ENCODE data around the gene XIST.
"Not testable (repeated sequence)": the region's sequence is repeated elsewhere in the genome, so short reads cannot be mapped to it uniquely, and the experiment has no call there.

XIST gene

DNA sequence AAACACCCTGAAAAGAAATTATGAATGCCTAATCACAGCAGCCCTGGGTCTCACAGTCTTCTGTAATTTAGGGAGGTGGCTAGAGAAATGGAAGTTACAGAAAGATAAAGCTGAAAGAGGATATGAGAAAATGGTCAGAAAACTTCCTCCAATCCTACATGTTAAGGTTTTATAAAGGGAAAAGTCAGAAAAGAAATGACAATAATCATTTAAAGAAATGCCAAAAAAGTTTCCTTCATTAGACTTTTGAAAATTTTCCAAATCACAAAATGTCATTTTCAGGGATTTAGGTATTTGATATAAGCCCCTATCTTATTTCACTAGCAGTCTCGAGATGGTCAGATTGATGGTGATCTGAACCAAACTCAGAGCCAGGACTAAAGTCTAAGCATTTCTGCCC is 13.4 kb downstream of the XIST start:
- DNase-seq, result no peak

DNA sequence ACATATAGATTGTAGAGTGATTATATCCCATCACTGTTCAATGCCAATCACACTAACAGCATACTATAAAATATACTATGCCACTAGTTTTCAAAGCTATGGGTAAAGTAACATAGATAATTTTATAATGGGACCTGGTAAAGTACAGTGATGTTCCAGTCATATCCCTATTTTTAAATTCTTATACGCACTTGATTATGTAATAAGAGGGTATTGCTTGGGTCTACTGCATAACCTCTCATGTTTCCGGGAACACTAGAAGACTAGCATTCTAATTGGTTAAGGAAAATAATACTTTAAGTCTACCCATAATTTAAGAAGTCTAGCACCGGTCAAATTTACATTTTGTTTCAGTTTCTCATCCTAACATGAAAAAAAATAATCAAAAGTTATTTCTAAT is 14.4 kb downstream of the XIST start:
- DNase-seq, result no peak

DNA sequence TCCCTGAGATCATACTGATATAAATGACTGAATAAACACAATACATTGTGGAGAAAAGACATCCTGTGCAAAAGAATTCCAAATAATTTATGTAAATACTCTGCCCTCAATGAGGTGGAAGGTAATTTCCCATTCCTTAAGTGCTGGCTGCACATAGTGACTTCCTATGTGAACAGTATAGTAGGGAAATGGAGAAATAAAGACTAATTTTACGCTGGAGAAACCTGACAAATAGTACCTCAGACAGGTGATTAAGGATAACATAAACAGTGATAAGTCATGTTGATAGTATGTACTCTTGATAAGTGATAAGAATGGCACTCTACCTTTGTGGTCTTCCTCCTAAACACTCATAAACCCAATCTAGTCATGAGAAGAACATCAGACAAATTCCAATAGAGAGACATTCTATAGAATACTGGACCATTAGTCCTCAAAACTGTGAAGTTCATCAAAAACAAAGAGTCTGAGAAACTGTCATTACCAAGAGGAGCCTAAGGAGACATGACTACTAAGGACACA is 15.5 kb downstream of the XIST start:
- no peak for DNase-seq

DNA sequence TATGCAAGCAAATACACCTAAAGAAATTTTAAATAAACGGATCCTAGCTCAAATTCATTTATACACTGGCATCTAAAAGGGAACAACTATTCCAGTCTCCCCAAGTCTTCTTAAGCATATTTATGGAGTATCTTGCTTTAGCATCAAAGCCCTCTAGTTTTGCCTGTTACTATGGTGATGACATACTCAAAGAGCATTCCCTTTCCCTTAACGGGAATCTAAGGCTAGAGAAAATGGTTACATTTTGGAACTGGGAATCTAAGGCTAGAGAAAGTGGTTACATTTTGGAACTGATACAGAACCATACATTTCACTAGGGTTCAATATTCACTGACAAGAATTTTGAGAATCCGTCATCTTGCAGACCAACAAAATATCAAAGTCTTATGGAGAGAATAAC is 18.3 kb downstream of the XIST start:
- no peak for DNase-seq

DNA sequence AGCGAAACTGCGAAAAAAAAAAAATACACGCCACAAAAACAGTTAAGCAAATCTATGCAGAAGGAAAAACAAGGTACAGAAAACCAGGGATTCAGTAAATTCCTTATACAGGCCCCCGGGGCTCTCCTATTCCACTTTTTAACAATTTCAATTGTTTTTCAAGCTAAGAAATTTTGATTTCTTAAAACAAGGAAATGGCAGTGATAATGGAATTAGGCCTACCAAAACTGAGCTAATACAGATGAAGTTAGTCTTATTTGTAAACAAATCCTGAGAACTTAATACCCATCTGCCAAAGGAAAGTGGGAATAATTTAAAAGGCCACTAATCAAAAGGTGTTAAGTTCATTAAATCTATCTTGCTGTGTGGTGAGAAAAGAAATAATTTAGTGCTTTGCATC is 20.2 kb downstream of the XIST start:
- no peak for DNase-seq

DNA sequence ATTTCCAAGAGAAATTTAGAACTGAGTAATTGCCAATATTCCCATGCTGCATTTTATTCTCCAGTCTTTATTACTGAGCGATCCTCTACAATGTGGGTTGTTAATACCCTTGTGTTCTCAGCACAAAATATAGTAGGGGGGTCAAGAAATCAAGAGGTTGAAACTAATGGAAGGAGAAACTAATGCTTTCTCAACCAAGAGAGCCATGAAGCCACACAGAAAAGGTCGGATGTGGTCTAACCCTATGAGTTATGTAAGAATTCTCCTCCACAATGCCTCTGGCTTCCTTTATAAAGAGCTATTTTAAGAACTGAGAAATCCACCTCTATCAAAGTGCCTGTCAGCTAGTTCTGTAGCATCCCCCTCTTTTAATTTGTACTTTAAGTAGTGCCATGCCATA is 21.0 kb downstream of the XIST start:
- DNase-seq, result no peak

DNA sequence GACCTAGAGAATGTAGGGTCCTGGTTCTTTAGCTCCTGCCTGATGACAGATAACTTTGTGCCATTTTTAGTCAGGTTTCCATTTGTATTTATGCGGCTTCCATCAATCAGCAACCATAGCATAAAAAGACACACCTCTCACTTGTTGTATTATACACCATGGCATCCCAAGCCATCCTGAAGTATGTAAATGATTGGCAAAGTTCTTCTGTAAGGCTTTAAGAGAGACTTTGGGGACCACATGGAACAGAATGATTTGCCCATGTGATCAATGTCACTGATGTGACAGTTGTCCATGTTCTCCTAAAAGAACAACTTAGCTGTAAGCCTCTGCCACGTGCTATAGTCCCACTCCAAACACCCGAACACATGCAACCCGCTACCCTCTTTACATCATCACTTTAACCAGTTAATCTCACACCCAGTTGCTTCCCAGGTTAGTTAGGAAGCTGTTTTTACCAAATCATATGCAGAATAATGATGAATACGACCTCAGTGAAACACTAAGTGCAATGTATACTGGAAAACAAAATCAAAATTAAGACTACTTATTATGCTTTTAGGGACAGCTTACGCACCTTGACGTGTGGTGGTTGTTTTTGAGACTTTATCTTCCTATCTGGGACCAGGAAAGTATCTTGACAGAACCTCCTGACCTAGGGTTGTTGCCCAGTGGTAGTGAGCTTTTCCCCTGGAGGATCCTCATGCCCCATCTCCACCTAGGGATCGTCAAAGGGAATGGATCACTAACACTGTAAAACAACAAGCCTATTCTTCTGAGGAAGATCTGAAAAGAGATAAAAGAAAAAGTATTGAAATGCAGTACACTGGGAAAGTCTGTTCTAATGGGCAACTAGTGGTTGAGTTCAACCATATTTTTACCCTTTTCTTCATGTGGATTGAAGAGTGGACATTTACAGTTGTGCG is 21.8 kb downstream of the XIST start:
- DNase-seq, result no peak

DNA sequence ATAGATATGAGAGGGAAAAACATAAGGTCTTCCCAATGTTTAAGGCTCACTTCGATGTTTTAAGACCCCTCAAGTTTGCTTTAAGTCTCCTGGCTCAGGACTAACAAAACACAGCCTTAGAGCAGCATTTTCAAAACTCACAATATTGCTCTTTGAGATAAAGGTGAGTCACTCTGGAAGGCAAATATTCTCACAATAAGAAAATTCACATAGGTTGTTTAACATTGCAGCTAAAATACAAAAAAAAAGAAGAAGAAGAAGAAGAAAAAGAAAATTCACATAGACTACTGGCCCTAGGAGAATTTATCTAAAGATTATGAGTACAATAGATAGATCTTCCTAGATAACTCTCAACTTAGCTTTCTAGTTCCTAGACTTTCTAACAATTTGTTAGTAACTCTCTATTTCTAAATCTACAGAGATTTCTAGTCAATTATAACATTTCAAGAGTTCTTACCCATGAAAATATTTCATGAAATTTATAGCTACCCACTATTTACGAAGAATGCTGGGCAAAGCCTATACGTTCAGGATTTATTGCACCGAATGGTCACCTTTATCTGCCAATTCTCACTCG is 22.5 kb downstream of the XIST start:
- no peak for DNase-seq

DNA sequence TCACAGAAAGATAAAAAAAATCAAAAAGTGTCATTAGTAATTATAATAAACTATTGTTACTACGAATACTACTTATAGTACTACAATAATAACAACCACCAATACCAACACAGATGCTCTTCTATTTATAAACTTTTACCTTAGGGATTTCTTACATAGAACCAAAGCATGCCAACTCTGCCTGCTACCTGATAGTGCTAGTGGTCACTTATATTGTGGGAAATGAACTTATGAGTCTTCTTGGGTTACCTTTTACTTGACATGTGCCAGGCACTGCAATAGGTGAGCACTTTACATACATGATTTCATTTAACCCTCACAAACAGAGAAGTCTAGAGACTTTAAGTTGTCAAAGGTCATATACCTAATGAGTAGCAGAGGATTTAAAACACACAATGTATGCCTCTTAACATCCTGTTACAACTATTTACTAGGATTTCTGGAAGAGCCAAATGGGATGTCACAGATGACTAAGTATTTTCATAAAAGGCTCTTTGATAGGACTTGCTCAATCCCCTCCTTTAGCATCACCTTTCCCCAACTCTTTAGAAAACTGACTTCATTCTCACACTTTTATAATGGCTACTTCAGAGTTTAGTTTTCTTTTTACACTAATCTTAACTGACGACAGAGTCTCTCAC is 24.3 kb downstream of the XIST start:
- no peak for DNase-seq

DNA sequence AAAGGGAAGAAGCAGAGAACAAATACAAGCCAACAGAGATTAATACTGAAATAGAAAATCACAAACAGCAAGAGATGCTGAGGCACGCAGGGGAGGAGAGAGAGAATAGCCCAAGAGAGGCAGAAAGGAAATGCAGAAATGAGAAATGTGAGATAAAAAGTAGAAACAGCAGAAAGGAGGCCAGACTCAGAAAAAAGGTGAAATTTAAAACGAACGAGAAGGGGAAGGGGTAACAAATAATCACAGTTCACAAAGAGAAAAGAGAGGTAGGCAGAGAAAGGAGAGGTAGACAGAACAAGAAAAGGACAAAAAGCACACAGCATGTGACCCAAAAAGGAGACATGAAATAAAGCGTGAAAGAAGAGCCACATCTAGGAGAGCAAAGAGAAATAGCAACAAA is 25.1 kb downstream of the XIST start:
- DNase-seq, result no peak

DNA sequence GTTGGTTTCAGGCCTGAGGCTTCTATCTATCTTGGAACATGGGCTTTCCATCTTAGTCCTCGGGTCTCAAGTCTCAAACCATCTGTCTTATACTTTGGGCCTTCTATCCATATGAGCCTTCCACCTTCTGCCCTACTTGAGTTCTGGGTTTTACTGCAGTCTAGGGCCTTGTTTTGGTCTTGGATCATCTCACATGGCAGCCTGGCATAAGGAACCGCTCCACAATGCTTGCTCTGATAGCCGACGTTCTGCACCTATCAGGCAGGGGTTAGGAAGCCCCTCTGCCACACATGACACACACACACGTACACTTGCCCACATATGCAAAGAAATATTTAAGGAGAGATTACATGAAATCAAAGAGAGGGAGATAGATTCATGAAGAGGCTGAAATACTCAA is 25.5 kb downstream of the XIST start:
- DNase-seq, result no peak

DNA sequence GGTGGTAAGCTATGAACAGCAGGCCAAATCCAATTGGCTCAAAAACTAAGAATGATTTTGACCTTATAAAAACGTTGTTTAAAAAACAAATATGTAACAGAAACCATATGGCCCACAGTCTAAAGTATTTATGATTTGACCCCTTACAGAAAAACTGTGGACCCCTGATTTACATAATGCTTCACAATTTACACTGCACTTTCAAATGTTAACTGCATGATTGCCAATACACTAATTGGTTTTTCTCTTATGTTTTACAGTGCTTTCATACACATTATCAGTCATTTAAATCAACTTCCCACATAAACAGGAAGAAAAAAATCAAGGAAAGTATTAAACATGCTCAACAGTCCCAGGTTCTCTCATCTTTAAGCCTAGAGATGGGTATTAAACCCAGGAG is 26.9 kb downstream of the XIST start:
- no peak for DNase-seq

DNA sequence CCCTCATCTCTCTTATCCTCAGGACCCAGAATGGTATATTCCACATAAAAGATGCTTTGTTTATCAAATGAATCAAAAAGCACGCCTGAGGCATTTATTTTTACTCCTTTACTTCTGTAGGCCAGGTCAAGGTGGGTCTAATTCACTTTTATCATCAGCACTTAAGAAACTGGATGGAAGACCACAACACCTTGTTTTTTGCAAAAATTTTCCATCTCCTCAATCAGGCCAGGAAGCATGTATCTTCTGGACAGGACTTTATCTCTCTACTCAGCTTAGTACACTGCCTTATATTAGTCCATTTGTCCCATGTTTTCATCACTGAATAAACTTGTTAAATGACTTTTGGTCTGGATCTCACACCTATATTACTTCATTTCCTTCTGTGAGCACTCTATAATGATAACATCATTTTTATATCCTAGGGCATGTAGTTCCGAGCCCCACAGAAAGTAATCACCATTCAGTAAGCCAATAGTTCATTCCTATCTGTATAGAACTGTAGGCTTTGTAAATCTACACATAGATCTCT is 29.0 kb downstream of the XIST start:
- no peak for DNase-seq

DNA sequence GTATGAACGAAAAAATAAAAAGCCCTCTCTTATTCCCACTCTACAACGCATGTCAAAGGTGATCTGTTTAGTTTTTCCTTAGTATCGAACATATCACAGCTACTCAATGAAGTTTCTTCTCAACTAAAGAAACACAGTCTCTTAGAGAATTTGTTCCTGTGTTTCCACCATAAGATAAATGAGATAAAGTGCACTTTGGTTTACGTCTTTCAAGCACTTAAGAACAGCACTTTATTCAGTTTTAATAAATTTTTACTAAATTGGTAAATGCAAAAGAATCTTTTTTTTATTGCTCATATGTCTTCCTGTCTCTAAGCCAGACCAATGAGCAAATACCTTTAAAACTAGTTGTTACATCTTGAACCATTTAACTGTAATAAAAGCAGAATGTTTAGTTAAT is 29.7 kb downstream of the XIST start:
- DNase-seq, result no peak

DNA sequence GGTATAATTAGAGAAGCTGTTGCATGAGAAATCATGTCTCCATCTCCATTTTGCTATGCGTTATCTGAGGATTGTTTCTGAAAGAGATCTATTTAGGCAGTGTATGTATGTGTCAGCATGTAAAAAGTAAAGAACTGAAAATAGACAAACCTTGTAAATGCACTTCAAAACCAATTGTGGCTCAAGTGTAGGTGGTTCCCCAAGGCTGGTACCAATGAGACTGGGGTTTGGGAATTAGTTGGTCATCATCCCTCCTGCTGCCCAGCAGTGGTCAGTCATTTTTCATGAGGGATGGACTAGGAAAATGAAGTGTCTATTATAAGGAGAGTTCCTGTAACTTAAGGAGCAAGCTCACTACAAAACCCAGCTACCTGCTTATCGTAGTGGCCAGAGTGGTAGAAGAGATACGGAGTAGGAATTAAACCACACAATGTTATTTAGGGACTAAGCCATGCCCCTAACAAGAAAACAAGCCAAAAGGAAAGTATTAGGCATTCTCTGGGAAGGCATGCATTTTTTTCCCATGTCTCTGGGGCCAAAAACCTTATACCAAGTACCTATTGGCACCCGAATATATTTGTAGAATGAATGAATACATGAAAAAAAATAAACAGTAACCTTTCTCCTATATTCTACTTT is 30.5 kb downstream of the XIST start:
- DNase-seq, result no peak

DNA sequence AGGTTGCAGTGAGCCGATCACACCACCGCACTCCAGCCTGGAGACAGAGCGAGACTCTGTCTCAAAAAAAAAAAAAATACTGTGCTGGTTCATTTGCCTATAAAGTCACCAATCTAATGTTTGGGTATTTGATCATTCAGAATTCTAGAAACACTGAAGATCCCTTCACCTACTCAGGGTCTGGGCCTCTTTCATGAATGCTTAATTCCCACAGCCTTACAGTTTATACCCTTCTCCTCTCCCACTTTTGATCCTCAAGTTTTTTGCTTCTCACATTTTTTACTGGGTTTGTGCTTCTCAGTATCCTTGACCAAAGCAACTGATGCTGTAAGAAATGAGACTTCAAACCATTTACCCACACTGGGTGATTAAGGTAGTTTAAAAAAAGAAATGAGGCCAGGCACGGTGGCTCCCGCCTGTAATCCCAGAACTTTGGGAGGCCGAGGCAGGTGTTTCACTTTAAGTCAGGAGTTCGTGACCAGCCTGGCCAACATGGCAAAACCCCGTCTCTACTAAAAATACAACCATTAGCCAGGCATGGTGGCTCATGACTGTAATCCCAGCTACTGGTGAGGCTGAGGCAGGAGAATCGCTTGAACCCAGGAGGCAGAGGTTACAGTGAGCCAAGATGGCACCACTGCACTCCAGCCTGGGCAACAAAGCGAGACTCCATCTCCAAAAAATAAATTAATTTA is 32.5 kb downstream of the XIST start:
- not testable (repeated sequence) for DNase-seq

DNA sequence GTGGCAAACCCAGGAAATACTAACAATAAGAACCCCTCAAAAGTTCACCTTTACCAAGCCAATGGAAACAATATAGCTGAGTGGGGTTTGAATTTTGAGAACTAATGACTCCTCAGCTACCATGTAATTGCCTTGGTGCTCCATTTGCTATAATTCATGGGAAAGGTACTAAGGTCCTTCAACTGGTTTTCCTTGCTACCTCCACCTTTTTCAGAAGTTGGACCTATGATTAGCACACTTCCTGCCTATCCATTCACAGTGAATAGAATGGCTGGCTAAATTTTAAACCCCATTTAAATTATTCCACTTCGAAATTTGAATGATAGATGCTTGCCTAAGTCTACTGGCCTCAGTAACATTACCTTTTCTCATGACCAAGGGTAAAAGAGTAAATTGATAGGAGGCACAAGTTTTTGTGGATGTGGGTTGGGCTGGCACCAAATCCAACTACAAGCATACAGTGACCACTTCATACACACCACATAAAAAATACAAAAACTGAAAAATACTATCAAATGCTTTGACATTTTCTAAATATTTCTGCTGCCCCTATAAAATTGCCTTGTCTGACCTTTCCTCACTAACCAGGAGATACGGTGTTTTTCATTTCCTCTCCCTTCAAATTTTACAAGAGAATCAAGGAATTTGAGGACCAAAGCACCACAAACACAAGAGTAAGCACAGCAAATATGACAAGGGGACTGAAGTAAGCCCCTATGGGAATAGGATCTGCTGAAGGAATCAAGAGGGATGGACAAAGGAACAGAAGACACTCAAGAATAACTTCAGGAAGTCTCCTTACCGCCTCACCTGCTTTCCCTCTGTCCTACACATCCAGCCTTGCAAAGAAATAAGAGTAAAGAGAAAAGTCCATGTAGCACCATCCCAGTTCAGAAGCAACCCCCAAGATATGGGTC is 34.1 kb downstream of the XIST start:
- no peak for DNase-seq

DNA sequence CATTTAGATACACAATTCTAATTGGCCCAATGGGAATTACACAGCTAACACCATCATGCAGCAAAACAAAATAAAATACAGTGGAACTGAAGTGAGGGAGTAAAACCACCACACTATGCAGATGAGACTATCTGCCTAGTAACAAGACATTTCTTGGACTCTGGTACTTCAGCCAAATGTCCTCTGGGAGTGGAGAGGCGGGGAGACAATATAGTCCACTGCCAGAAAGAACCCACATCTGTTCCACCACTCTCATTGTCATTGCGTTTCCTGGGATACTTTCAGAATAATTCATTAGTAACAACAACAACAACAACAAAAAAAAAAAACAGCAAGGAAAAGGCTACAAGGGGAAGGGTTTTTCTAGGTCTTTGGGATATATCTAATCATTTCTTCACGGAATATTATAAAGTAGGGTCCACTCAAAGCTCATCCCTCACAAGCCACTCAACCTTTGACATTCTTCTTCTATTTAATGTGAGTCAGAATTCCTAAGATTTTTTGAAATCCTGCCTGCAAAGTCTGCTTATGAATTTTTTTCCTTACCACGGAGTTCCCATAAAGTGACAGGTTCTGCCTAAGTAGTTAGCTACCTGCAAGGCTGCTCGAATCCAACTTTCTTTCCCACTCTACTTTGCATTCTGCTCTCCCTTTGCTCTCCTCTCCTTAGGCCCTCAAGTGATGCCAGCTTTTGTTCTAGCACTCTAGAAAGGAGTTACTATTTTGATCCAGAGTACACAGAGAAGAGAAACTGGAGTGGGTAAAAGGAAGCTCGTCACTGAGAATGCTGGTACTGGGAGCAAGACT is 34.9 kb downstream of the XIST start:
- DNase-seq, result no peak

DNA sequence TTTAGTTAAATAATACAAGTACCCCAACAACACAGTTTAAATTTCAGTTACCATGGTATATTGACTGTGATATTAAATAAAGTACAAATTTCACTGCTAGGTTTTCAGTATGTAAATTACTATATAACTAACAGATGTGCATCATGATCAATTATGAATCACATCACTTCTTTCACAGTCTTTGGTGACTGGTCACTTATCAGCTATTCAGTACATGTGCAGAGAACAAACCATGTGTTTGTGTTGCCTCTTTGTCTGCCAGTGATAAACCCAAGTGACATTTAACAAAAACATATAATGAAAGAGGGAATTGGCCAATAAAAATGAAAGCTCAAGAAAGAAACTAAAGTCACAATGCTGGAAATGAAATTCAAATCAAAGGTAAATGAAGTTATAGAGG is 40.3 kb downstream of the XIST start:
- no peak for DNase-seq

DNA sequence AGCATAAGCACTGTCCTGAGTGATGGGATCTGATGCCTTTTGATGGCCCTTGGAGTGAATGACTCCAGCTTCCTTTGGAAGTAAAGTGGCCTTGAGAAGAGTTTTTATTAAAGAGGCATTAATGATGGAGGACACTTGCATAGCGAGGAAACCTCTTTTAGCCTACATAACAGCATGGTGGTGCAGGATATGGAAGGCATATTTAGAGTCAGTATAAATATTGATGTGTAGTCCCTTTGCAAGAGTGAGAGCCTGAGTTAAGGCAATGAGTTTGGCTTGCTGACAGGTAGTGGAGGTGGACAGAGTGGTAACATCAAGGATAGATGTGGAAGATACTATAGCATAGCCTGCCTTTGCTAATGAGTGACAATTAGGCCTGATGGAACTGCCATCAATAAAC is 48.4 kb downstream of the XIST start:
- DNase-seq, result not testable (repeated sequence)

Data from C1 segment of cervical spinal cord (tissue), 14 donors.